Effector CD4-positive, alpha-beta T cell (primary cell): ENCODE results near the gene ZSCAN25.
"Not testable (repeated sequence)": the region's sequence is repeated elsewhere in the genome, so short reads cannot be mapped to it uniquely, and the experiment has no call there.

Source experiments
- DNase-seq: peaks from one replicate; pipeline ENCODE4 v3.0.0-alpha.2; 2020

The ZSCAN25 gene

DNA sequence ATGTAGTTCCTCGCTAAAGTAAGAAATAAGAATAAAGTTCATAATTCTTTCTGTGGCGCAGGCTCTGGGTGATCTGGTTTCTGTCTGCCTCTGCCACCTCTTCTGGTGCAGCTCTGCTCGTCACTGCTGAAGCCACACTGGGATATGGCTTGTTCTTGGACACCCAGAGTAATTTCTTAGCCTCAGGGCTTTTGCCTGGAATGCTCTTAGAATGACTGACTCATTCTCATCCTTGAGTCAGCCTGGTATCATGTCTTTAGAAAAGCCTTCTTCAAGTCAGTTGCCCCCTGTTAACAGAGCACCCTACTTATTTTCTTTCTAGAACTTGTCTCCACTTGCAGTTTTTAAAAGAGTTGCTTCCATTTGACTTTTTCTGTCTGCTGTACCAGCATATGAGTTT is 2.0 kb downstream of the ZSCAN25 start:
- DNase-seq, result no peak

- DNase-seq, result no peak
Observed at GRCh38 chr7:99619571-99620130, 2.9 kb downstream of the ZSCAN25 start.

DNA sequence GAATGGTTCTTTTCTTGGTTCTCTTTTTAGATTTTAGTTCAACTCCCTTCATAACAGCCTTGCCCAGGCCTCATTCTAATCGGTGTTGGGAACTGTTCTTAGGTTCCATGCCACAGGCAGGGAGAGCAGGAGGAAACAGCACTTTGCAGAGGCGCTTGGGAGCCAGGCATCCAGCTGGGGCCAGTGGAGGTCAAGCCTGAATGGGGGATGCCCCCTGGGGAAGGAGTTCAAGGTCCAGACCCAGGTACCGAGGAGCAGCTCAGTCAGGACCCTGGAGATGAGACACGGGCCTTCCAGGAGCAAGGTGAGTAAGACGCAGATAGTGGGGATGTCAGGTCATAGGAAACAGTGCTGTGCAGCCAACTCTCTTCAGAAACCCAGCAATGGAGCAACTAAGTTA is 4.5 kb downstream of the ZSCAN25 start:
- no peak for DNase-seq

- no peak for DNase-seq
Observed at GRCh38 chr7:99622596-99622995, 5.8 kb downstream of the ZSCAN25 start.

- no peak for DNase-seq
Observed at GRCh38 chr7:99623091-99623693, 6.4 kb downstream of the ZSCAN25 start.

DNA sequence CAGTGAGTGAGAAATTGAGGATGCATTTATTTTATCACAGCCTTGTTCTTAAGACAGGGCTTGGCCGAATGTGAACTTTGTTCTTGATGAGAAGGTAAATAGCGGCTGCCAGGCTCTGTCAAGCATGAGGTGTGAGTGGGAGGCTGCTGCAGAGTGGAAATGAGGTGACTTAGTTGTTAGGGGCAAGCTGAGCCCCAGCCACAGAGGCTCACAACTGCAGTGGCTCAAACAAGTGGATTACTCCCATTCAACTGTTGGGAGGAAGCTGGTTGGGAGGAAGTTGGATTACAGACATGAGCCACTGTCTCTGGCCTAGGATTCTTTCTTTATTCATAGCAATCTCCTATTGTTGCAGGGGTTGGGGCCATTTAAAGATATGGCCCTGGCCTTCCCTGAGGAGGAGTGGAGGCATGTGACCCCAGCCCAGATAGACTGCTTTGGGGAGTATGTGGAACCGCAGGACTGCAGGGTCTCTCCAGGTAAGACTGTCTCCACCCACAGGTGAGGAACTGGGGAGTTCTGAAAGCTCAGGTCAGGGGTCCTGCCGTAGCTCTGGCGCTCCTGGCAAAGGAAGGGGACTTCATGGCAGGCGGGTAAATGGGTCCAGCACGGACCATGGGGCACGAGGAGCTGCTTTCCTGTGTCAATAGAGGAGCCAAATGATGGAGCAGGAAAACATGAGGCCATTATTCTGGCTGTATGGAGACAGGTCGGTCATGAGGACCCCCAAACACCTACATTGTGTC is 7.1 kb downstream of the ZSCAN25 start:
- DNase-seq, result no peak

DNA sequence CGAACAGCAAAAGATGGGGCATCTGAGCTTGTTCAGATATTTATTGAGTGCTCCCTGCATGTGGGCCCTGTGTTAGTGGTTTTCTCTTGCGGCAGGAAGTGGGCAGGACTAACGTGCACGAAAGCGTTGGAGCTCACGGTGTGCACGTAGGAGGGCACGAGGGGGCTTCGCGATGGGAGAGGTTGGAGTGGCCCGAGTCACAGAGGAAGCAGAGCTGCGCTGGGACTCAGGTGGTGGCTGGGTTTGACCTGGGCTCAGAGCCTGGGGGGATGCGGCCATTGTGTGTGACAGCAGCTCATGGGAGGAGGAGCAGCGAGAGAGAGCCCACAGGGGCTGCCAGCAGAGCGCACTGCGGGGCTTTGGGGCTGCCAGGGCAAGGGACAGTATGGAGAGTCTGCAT is 7.7 kb downstream of the ZSCAN25 start:
- DNase-seq, result peak; percentile 67

DNA sequence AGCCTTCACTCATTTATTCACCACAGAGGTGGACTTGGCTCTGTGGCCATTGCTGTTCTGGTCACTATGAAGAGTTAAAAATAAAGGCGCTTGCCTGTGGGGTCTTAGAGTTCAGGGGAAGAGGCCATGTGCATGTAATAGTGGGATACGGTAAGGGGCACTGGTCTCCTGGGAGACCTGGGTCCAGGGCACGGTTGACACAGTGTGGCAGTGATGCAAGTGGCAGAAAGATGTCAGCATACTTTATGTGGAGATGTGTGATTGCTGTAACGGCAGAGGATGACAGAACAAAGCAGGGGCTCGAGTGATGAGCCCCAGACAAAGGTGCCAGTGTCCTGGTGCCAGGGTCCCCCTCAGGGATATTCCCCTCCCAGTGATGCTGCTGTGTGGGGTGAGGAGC is 8.6 kb downstream of the ZSCAN25 start:
- DNase-seq, result no peak

- DNase-seq, result no peak
Observed at GRCh38 chr7:99625961-99626360, 9.2 kb downstream of the ZSCAN25 start.

DNA sequence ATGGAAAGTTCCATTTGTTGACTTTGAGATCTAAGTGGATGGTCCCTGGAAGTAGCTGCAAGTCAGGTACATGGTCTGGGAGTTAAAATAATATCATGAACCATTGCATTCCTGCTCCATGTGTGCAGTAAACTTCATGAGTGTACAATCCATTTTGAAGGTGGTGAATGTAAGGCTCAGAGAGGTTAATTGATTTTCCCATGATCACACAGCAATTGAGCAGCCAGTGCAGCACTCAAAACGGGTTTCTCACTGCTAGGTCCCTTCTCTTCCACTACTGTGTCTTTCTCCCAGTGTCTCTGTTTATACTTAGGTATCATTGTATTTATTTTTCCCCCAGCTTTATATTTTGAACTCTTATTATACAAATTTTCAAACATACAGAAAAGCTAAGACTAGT is 9.9 kb downstream of the ZSCAN25 start:
- no peak for DNase-seq

- no peak for DNase-seq
Observed at GRCh38 chr7:99627513-99627912, 10.8 kb downstream of the ZSCAN25 start.

DNA sequence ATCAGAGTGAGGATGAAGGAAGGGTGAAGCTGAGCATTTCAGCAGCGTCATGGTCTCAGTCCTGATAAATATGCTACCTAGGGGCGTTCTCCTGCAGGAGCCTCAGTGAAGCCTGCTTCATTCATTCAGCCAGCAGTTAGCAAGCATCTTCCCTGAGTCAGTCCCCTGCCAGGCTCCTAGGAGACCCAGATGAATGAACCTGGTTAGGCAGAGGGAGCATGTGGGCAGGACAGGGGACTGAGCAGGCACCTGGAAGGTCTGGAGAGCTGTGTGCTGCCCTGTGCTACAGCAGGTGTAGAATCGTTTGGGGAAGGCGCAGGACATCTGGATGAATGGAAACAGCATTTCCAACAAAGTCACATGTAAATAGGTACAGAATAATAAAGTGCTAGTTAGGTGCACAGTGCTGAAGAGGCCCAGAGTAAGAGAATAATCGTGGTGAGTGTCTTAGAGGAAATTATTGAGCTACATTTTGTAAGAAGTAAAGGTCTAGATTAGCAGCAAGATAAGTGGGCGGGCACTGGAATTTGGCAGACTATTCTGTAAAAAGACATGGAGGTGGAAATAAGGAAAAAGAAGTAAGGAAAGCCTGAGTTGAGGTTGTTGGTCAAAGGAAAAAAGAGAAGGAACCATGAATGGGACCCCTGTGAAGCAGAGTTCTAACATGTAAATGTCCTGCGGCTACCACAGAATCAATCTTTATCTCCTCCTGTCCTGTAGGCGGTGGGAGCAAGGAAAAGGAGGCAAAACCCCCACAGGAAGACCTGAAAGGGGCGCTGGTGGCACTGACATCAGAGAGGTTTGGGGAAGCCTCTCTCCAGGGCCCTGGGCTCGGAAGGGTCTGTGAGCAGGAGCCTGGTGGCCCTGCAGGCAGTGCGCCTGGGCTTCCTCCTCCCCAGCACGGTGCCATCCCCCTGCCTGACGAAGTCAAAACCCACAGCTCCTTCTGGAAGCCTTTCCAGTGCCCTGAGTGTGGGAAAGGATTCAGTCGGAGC is 12.0 kb downstream of the ZSCAN25 start:
- DNase-seq, result no peak

DNA sequence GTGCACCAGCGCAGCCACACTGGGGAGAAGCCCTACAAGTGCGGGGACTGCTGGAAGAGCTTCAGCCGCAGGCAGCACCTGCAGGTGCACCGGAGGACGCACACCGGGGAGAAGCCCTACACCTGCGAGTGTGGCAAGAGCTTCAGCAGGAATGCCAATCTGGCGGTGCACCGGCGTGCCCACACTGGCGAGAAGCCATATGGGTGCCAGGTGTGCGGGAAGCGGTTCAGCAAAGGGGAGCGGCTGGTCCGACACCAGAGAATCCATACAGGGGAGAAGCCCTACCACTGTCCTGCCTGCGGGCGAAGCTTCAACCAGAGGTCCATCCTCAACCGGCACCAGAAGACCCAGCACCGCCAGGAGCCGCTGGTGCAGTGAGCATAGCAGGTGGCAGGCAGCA is 12.9 kb downstream of the ZSCAN25 start:
- DNase-seq, result no peak

GRCh38 chr7:99631295-99632109 is 14.8 kb downstream of the ZSCAN25 start:
- no peak for DNase-seq

- DNase-seq, result not testable (repeated sequence)
Observed at GRCh38 chr7:99637414-99637813, 20.7 kb downstream of the ZSCAN25 start.

GRCh38 chr7:99638731-99639130 is 22.0 kb downstream of the ZSCAN25 start:
- DNase-seq, result no peak

- no peak for DNase-seq
Observed at GRCh38 chr7:99639267-99639666, 22.5 kb downstream of the ZSCAN25 start.

GRCh38 chr7:99642027-99642426 is 25.3 kb downstream of the ZSCAN25 start:
- no peak for DNase-seq

DNA sequence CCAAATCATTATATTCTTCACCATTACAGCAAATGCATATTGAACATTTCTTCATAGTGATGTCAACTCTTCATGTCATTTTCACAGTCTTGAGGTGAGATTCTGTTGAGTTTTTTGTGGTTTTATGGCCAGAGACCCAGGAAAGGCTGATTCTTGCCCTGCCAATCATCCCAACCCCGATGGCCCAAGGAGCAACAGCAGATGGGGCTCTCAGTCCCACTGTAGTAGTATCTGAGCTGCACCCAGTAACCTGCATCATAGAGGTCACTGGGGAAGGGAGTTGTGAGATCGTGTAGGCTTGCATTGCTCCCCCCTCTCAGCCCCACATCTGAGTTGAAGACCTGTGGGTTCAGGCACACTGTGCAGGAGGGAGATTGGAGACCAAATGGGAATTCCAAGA is 26.7 kb downstream of the ZSCAN25 start:
- no peak for DNase-seq

DNA sequence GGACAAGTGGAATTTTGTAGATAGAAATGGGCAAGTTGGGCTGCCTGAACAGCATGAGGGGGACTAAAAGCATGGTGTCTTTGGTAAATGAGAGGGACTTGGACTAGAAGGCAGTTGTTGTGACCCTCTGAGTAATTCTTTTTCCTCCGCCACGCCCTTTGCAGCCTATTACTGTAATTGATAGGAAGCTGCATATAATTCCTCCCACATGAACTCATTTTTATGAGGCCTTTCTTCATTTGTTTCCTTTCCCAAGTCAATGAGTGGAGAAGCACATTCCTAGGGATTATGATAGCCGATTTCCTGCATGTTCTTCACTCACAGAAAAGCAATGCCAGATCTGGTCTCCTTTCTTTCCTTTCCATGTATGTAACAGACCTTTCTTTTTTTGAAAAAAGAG is 27.7 kb downstream of the ZSCAN25 start:
- DNase-seq, result no peak

DNA sequence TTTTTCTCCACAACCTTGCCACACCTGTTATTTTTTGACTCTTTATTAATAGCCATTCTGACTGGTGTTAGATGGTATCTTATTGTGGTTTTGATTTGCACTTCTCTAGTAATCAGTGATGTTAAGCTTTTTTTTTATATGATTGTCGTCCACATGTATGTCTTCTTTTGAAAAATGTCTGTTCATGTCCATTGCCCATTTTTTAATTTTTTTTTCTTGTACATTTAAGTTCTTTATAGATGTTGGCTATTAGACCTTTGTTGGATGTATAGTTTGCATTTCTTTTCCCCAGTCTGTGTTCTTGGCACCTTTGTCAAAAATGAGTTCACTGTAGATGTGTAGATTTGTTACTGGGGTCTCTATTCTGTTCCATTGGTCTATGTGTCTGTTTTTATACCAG is 28.8 kb downstream of the ZSCAN25 start:
- no peak for DNase-seq

DNA sequence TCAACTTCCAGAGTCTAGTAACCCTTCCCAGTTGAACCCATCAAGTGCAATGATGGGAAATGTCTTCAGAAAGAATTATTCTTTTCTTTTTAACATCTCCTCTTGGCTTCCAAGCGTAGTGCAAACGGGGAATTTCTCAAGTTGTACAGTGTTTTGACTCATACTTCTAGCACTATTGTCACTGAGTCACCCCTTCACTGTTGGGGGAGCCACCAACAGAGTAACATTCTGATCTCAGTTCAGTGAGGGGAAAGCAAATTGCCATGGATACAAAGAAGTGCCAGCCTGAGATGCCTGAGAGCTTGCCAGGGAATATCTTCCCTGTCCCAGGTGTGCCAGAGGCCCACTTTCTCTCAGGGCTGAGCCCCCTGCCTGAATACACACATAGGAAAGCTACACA is 32.1 kb downstream of the ZSCAN25 start:
- DNase-seq, result no peak
